Neural progenitor cell (in vitro differentiated cells): Measurements from ENCODE around the gene NUP62.

Experiments
- EZH2 ChIP-seq: fragments of 200-600 bp; sonication (generic); IDR thresholded peaks from 2 replicates; pipeline ENCODE4 v1.6.1; 2017; ENCODE audit warnings: antibody characterized with exemption, mild to moderate bottlenecking, moderate library complexity
- TF ChIP-seq, protein P1 (sequence below): fragments of 200-600 bp; sonication (generic); IDR thresholded peaks from 2 replicates; pipeline ENCODE4 v1.5.1; 2017; ENCODE audit warnings: antibody characterized with exemption, mild to moderate bottlenecking

DNA sequence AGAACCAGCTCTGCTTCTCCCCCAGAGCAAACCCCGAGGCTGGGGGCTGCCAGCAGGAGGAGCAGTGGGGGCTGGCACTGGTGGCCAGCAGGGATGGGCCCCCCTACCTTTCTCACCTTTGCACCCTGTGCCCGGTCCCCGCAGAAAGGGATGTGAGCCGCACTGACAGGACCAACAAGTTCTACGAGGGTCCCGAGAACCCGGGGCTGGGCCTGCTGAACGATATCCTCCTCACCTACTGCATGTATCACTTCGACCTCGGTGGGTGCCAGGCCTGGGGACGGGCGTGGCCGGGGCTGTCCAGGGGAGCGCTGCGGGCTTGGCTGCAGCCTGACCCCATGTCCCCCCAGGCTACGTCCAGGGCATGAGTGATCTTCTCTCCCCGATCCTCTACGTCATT, 45.2 kb downstream of the NUP62 start:
- TF ChIP-seq, protein P1, sequence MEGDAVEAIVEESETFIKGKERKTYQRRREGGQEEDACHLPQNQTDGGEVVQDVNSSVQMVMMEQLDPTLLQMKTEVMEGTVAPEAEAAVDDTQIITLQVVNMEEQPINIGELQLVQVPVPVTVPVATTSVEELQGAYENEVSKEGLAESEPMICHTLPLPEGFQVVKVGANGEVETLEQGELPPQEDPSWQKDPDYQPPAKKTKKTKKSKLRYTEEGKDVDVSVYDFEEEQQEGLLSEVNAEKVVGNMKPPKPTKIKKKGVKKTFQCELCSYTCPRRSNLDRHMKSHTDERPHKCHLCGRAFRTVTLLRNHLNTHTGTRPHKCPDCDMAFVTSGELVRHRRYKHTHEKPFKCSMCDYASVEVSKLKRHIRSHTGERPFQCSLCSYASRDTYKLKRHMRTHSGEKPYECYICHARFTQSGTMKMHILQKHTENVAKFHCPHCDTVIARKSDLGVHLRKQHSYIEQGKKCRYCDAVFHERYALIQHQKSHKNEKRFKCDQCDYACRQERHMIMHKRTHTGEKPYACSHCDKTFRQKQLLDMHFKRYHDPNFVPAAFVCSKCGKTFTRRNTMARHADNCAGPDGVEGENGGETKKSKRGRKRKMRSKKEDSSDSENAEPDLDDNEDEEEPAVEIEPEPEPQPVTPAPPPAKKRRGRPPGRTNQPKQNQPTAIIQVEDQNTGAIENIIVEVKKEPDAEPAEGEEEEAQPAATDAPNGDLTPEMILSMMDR, result no peak
- no peak for TF ChIP-seq EZH2
